IPS DF 4.7 (cell line): ENCODE results near the gene SPAG7.
"Not testable (repeated sequence)": the region's sequence is repeated elsewhere in the genome, so short reads cannot be mapped to it uniquely, and the experiment has no call there.

Experiments
- DNase-seq: peaks from one replicate; pipeline ENCODE4 v3.0.0-alpha.2; 2013; ENCODE audit warnings: low spot score; ENCODE audit errors: extremely low read depth

The SPAG7 gene

DNA sequence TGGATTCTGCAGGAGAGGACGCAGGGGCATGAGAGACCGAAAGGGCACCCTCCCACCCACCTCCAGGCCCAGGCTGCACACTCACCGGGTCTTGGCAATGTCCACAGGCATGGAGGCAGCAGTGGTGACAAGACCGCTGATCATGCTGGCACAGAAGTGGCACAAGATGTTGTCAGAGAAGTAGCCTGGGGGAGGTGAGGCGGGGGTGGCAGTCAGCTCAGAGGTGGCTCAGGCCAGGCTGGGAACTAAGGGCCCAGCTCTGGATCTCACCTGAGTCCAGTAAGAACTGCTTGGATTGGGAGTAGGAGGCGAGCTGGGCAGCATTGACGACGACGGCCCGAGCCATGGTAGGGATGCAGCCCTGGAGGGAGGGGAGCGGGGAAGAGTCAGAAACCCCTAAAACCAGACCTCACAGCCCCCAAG, 29.5 kb downstream of the SPAG7 start:
- DNase-seq: no peak

GRCh38 chr17:4937553-4937952, 30.1 kb downstream of the SPAG7 start:
- DNase-seq: no peak

GRCh38 chr17:4936436-4936835, 31.2 kb downstream of the SPAG7 start:
- no peak for DNase-seq

- no peak for DNase-seq
These were observed 32.0 kb downstream of the SPAG7 start for GRCh38 chr17:4935650-4936049.

- no peak for DNase-seq
These were observed 33.2 kb downstream of the SPAG7 start for GRCh38 chr17:4934173-4934979.

GRCh38 chr17:4933646-4934045, 34.0 kb downstream of the SPAG7 start:
- DNase-seq: no peak

DNA sequence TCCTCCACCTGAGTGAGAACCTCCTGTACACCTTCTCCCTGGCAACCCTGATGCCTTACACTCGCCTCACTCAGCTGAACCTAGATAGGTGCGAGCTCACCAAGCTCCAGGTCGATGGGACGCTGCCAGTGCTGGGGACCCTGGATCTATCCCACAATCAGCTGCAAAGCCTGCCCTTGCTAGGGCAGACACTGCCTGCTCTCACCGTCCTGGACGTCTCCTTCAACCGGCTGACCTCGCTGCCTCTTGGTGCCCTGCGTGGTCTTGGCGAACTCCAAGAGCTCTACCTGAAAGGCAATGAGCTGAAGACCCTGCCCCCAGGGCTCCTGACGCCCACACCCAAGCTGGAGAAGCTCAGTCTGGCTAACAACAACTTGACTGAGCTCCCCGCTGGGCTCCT, 34.9 kb downstream of the SPAG7 start:
- no peak for DNase-seq

DNA sequence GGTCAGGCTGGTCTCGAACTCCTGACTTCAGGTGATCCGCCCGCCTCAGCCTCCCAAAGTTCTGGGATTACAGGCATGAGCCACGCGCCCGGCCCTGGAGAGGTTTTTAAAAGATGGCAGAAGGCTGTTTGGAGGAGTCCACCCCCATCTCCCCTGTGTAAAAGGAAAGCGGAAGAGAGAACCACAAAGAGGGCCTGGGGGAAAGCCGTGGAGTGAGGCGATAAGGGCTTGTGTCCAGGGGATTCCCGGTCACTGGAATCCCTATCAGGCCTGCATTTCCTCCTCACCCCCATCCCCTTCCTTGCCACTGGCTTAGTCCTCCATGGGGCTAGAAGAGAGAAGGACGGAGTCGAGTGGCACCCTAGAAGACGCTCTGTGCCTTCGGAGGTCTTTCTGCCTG, 35.7 kb downstream of the SPAG7 start, which contains the start of gene GP1BA:
GP1BA (plus strand) TSS at position 315 of the 400 bp plus-strand sequence. CDS start 328 bp downstream, outside the sequence.
- DNase-seq: no peak

GRCh38 chr17:4928881-4929280, 38.7 kb downstream of the SPAG7 start:
- no peak for DNase-seq

- not testable (repeated sequence) for DNase-seq
These were observed 40.9 kb downstream of the SPAG7 start for GRCh38 chr17:4926577-4927335.

- no peak for DNase-seq
These were observed 46.3 kb downstream of the SPAG7 start for GRCh38 chr17:4921320-4921719.

DNA sequence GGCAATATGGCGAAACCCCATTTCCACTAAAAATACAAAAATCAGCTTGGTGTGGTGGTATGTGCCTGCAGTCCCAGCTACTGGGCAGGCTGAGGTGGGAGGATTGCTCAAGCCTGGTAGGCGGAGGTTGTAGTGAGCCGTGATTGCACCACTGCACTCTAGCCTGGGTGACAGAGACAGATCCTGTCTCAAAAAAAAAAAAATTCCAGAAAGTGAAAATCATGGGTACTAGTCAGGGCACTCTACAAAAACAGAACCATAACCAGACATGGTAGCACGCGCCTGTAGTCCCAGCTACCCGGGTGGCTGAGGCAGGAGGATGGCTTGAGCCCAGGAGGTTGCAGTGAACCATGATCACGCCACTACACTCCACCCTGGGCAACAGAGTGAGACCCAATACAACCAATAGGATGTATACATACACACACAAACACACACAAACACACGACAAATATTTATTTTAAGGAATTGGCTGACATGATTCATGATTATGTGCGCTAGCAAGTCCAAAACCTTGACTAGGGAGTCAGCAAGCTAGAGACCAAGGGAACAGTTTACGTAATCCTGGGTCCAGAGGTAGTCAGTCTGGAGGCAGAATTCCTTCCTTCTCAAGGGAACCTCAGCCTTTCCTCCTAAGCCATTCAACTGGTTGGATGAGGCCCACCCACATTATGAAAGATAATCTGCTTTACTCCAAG, 47.1 kb downstream of the SPAG7 start:
- no peak for DNase-seq

- DNase-seq: no peak
These were observed 48.0 kb downstream of the SPAG7 start for GRCh38 chr17:4919511-4920047.

GRCh38 chr17:4914551-4914950, 53.1 kb downstream of the SPAG7 start:
- not testable (repeated sequence) for DNase-seq

- no peak for DNase-seq
These were observed 53.6 kb downstream of the SPAG7 start for GRCh38 chr17:4913994-4914393.
